ENCODE results near the gene PARD3B. TPM values are rescaled to one million over a fixed set of nuclear protein-coding genes. Genes with fewer than 3 reads are reported as not detected.

Gene PARD3B
- total RNA-seq, 1 experiment from 2014 or later, result 6.4 TPM

GRCh38 chr2:204748286-204748685 lies 203.0 kb downstream of the PARD3B start:
- Histone ChIP-seq H2BK5ac (ENCODE audit: insufficient read length, low read length) (no peak overlapping the region), H2BK120ac (ENCODE audit: low read depth, low read length, poor library complexity, severe bottlenecking) (no peak overlapping the region), H3K79me2 (ENCODE audit: insufficient read depth, low read length) (no peaks in the 10 kb centered on the region), H3K14ac (ENCODE audit: insufficient read depth, low read length) (no peak overlapping the region), H4K8ac (replicated peaks; ENCODE audit: insufficient read length, low read depth, low read length) (no peak overlapping the region), H3K9ac (ENCODE audit: extremely low read depth, insufficient read length, low read length) (no peak overlapping the region), H2BK20ac (ENCODE audit: low read depth, low read length, poor library complexity, severe bottlenecking) (no peak overlapping the region), H3T11ph (ENCODE audit: low read length) (no peak overlapping the region), H4K91ac (ENCODE audit: insufficient read length, low read depth, low read length) (no peak overlapping the region), H3K4me2 (ENCODE audit: insufficient read depth, insufficient read length, low read length) (no peak overlapping the region), H3K27ac (ENCODE audit: insufficient read length, low read depth, low read length) (no peak overlapping the region), H3K23ac (ENCODE audit: insufficient read length, low read depth, low read length) (no peak overlapping the region), H2BK15ac (ENCODE audit: low read depth, low read length) (no peak overlapping the region), H2AFZ (ENCODE audit: low read length) (no peak overlapping the region), H2BK12ac (ENCODE audit: insufficient read length, low read depth, low read length) (no peak overlapping the region), H3K9me3 (ENCODE audit: control insufficient read depth, low read depth, low read length) (no peaks in the 10 kb centered on the region), H3K56ac (ENCODE audit: insufficient read length, low read depth, low read length) (no peak overlapping the region), H3K79me1 (ENCODE audit: insufficient read depth, low read depth, low read length, poor library complexity, severe bottlenecking) (no peaks in the 10 kb centered on the region), H3K18ac (ENCODE audit: insufficient read length, low read depth, low read length) (no peak overlapping the region), H3K4ac (ENCODE audit: low read depth, low read length) (no peak overlapping the region), H4K5ac (ENCODE audit: insufficient read length, low read depth, low read length) (no peak overlapping the region), H4K20me1 (ENCODE audit: control insufficient read depth, insufficient read depth, insufficient read length) (no peaks in the 10 kb centered on the region), H3K23me2 (ENCODE audit: insufficient read length, low read depth, low read length, poor library complexity, severe bottlenecking) (no peaks in the 10 kb centered on the region), H3K4me1 (ENCODE audit: insufficient read depth, low read length) (no peaks in the 10 kb centered on the region), H3K27me3 (ENCODE audit: insufficient read depth, low read length) (no peaks in the 10 kb centered on the region), H2AK5ac (ENCODE audit: insufficient read length, low read length) (no peak overlapping the region)
- H3K4me3 Mint-ChIP-seq, result no peak overlapping the region
- H3K4me1 Mint-ChIP-seq, result no peaks in the 10 kb centered on the region
- no peak for TF ChIP-seq CTCF (conservative IDR thresholded peaks at IDR 0.05)
- peaks cover 5% of the 10 kb centered on the region in 2 experiments; a peak in 3 of 5 replicates for H3K9me3 Mint-ChIP-seq
- no peaks in the 10 kb centered on the region for H3K27me3 Mint-ChIP-seq (ENCODE audit: low read depth)
- DNase-seq, result no peak
- no peak overlapping the region for H3K27ac Mint-ChIP-seq
- H3K36me3 Mint-ChIP-seq (ENCODE audit: insufficient read depth in 1 of 3, low read depth in 3 of 3), result peaks cover 2 to 6% (median 5%) of the 10 kb centered on the region in 3 experiments; a peak in 3 of 7 replicates
- WGBS (ENCODE audit: extremely low coverage, insufficient read length, low lambda C conversion rate), result no CpG with 5 or more reads among the region's 2 CpGs

All from H9 (cell line).